ENCODE measurements around the gene LIN7A.

- TF ChIP-seq, protein P1, sequence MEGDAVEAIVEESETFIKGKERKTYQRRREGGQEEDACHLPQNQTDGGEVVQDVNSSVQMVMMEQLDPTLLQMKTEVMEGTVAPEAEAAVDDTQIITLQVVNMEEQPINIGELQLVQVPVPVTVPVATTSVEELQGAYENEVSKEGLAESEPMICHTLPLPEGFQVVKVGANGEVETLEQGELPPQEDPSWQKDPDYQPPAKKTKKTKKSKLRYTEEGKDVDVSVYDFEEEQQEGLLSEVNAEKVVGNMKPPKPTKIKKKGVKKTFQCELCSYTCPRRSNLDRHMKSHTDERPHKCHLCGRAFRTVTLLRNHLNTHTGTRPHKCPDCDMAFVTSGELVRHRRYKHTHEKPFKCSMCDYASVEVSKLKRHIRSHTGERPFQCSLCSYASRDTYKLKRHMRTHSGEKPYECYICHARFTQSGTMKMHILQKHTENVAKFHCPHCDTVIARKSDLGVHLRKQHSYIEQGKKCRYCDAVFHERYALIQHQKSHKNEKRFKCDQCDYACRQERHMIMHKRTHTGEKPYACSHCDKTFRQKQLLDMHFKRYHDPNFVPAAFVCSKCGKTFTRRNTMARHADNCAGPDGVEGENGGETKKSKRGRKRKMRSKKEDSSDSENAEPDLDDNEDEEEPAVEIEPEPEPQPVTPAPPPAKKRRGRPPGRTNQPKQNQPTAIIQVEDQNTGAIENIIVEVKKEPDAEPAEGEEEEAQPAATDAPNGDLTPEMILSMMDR (IDR thresholded peaks at IDR 0.05): no peak
- no peak for TF ChIP-seq POLR2A (IDR thresholded peaks at IDR 0.05)
These were observed 99.6 kb downstream of the LIN7A start for GRCh38 chr12:80838024-80838658.
